HG02759 (cell line): ENCODE measurements around the gene ALG2.

Source experiments
- ATAC-seq: cut with Tn5 transposase; IDR thresholded peaks from one replicate; pipeline ENCODE4 v1.9.1; 2021; ENCODE audit warnings: mild to moderate bottlenecking, moderate library complexity; ENCODE audit not compliant: unreplicated experiment

Gene ALG2

GRCh38 chr9:99173570-99174504 is 47.9 kb downstream of the ALG2 start:
- ATAC-seq = peak; percentile 73

GRCh38 chr9:99172124-99173091 is 49.3 kb downstream of the ALG2 start:
- no peak for ATAC-seq

- ATAC-seq = no peak
These were observed 50.3 kb downstream of the ALG2 start for GRCh38 chr9:99171225-99172123.

- no peak for ATAC-seq
These were observed 51.6 kb downstream of the ALG2 start for GRCh38 chr9:99169982-99170761.

GRCh38 chr9:99169086-99169485 is 52.7 kb downstream of the ALG2 start:
- ATAC-seq = no peak

GRCh38 chr9:99167694-99168093 is 54.0 kb downstream of the ALG2 start:
- ATAC-seq = no peak

- ATAC-seq = no peak
These were observed 54.6 kb downstream of the ALG2 start for GRCh38 chr9:99167119-99167518.
